Cerebellar nuclear complex (tissue), 1 donor: ENCODE results near the gene R3HDM4.
A peak's percentile ranks its signal among the peaks of the same experiment; 100 is the strongest.

Experiments used
- DNase-seq, 2 experiments: peaks; one replicate each; lab custom pipeline; 2025; lab: John Stamatoyannopoulos, UW

R3HDM4 gene

DNA sequence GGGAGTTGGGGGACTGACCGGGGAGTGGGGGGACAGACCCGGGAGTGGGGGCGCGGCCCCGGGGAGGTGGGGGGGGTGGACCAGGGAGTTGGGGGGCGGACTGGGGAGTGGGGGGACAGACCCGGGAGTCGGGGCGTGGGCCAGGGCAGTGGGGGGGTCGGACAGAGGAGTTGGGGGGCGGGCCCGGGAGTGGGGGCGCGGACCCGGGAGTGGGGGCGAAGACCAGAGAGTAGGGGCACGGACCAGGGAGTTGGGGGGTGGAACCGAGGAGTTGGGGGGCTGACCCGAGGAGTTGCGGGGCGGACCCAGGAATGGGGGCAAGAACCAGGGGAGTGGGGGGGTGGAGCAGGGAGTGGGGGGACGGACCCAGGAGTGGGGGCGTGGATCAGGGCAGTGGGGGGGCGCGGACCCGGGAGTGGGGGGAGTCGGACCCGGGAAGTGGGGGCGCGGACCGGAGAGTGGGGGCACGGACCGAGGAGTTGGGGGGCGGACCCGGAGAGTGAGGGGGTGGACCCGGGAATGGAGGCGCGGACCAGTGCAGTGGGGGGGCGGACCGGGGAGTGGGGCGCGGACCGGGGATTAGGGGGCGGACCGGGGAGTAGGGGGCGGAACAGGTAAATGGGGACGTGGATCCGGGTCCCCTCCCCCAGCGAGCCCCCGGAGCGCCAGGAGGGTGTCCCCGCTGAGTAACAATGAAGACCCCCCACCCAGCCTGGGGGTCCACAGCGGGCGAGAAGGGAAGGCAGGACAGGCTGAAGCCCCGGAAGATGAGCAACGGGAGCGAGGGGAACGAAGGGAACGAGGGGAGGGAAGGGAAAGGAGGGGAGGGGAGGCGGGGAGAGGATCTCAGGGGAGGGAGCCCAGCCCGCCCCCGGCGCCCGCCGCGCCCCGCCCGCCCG is 589 bp downstream of the R3HDM4 start:
- no peak for DNase-seq

DNA sequence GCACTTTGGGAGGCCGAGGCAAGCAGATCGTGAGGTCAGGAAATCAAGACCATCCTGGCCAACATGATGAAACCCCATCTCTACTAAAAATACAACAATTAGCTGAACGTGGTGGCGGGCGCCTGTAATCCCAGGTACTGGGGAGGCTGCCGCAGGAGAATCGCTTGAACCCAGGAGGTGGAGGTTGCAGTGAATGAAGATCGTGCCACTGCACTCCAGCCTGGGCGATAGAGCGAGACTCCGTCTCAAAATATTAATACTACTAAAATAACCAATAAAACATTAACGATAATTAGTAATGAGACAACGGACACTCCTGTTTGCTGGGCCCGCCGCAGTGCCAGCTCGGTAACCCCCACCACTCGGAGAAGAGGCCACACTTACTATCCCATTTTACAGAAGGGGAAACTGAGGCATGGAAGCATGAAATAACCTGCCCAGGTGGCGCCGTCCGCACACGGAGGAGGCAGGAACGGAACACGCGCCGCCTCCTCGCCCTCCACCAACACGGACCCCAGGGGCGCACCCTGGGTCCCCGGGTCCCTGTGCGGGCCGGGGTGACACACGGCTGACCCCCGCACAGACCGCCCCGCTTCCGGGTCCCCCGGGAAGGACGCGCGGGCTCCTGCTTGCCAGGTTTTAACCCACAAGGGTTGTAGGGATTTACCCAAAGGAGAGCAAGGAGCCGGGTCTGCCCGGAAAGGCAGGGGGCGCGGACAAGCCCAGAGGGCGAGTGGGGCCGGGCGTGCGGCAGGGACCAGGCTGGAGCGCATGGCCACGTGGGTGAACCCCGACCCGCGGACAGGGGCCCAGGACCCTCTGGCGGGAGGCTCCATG is 1.6 kb downstream of the R3HDM4 start:
- DNase-seq, result no peak

- no peak for DNase-seq
Measured at GRCh38 chr19:907183-907853, 5.7 kb downstream of the R3HDM4 start.

GRCh38 chr19:906480-906879 is 6.5 kb downstream of the R3HDM4 start:
- DNase-seq, result no peak

- no peak for DNase-seq
Measured at GRCh38 chr19:904545-904944, 8.5 kb downstream of the R3HDM4 start.

- DNase-seq, result no peak
Measured at GRCh38 chr19:903266-903797, 9.7 kb downstream of the R3HDM4 start.

DNA sequence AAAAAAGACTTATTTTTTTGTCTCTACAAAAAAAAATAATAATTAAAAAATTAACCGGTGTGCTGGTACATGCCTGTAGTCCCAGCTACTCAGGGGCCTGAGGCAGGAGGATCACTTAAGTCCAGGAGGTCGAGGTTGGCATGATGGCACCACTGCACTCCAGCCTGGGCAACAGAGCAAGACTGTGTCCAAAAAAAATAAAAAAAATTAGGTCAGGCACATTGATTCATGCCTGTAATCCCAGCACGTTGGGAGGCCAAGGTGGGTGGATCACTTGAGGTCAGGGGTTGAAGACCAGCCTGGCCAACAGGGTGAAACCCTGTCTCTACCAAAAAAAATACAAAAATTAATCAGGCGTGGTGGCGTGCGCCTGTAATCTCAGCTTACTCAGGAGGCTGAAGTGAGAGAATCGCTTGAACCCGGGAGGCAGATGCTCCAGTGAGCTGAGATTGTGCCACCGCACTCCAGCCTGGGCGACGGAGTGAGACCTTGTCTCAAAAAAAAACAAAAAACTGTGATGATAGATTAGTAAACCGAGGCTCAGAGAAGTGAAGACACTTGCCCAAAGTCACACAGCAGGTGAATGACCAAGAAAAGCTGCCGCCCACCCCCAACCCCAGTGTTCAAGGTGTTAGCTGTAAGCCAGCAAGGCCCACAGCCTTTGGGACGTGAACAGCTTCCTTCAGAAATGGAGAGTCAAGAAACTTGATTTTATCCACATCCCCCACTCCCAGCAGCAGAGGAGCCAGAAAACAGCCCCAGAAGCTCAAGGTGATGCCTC is 10.4 kb downstream of the R3HDM4 start:
- no peak for DNase-seq

DNA sequence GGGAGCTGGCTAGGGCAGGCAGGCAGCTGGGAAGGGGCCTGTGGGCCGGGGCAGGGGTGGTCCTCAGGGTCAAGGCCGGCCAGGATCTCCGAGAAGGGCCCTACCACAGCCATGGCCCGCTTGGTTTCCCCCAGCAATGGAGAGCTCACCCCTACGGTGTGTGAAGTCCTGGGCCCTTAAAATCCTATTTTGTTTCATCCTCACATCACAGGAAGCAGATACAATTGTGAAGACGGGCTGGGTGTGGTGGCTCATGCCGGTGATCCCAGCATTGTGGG is 11.0 kb downstream of the R3HDM4 start:
- no peak for DNase-seq

GRCh38 chr19:901216-902092 is 11.6 kb downstream of the R3HDM4 start:
- no peak for DNase-seq

DNA sequence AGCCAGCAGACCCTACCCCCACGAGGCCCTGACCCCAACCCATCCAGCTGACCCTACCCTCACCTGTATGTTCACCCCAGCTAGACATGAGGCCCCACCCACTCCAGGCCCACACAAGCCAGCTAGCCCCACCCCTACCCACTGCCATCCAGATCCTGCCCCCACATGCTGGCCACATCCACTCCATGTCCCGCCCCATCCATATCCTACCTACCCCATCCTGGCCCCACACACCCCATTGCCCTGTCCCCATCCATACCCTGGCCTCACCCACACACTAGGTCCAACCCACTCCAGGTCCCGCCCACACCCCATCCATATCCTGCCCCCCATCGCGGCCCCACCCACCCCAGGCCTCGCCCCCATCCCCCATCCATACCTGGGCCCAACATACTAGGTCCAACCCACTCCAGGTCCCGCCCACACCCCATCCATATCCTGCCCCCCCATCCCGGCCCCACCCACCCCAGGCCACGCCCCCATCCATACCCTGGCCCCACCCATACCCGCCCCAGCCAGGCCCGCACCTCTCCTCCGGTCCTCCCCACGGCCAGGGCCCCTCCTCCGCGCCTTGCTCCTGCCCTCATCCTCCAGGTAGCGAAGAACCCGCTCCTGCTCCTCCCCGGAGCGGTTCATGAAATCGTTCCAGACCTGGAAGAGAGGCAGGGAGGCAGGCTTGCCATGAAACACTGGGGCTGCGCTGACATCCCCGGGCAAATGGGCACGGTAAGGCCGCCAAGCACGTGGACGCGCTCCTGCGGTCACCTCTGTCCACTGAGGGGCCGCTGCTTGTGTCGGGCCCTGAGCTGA is 12.5 kb downstream of the R3HDM4 start:
- no peak for DNase-seq

DNA sequence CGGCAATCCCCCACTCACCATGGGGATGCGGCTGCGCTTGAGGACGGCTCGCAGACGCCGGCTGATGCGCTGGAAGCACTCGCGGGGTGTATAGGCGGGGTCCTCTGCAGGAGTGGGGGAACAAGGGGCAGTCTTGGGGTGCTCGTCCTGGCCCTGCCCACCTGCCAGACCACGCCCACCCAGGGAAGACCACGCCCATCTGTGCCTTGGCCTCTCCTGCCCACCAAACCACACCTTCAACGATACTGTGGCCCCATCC is 13.0 kb downstream of the R3HDM4 start:
- no peak for DNase-seq

DNA sequence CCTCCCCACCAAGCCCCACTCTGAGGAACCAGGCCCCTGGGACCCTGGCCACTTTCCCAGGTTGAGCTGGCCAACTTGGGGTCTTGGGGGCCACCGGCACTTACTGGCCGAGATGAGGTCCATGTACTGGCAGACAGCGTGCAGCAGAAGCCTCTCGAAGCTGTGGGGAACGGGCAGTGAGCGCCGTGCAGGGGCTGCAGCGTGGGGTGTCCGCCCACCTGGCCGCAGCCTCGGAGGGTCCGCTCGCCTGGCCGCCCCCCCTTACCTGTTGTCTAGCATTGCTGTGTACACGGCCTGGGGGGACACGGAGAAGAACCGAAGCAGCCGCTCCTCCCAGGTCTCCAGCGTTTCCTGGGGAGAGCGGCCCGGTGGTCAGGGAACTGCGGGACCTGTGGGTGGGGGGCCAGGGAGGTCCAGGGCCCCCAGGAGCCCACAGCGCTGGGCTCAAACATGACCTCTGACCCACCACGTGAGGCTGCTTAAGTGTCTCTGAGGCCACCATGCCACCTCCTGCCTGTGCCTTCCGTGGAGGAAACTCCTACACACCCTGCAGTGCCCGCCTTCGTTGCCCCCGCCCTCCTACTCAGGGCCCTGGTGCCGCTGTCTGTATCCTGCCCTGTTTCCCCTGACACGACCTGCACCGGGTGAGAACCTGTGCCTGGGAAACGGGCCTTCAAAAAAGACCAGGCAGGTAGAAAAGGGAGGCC is 13.5 kb downstream of the R3HDM4 start:
- no peak for DNase-seq

DNA sequence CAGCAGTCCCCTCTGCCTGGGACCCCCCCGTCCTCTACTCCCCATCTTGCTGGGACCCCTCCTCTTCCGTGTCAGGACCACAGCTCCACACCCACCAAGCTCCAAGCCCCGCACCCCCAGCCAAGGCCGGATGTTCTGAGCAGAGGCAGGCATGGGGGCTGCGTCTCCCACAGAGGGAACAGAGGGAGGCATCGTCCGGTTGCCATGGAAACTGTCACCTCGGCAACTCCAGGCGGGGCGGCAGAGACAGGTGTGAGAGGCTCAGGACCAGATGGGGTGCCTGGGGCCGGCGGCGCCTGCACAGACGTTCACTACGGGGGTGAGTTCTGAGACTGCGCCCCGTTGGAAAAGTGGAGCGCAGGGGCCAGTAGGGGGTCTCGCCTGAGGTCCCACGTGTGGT is 14.4 kb downstream of the R3HDM4 start:
- DNase-seq, result peak in 1 of 2 experiments; percentile 43

GRCh38 chr19:897442-898039 is 15.5 kb downstream of the R3HDM4 start:
- no peak for DNase-seq

- no peak for DNase-seq
Measured at GRCh38 chr19:896999-897398, 16.0 kb downstream of the R3HDM4 start.

- DNase-seq, result no peak
Measured at GRCh38 chr19:896434-896833, 16.6 kb downstream of the R3HDM4 start.

DNA sequence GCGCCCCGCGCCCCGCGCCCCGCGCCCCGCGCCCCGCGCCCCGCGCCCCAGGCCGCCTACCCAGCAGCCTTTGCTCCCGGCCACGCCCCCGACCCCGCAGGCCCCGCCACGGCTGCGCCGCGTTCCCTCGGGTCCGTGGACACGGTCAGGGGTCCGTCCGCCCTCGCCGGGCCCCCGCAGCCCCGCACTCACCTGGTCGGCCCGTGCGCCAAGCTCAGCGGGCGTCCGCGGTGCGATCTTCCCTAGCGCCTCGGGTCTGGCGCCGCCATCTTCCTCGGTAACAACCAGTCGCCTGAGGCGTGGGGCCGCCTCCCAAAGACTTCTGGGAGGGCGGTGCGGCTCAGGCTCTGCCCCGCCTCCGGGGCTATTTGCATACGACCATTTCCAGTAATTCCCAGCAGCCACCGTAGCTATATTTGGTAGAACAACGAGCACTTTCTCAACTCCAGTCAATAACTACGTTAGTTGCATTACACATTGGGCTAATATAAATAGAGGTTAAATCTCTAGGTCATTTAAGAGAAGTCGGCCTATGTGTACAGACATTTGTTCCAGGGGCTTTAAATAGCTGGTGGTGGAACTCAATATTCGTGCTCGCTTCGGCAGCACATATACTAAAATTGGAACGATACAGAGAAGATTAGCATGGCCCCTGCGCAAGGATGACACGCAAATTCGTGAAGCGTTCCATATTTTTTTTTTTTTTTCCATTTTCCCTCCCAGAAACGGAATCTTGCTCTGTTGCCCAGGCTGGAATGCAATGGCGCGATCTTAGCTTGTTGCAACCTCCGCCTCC is 19.9 kb downstream of the R3HDM4 start, which contains the start of the genes MED16 and RNU6-9:
Gene MED16 (minus strand): TSS at position 294 of the 796 bp plus-strand sequence. CDS start 2,056 bp downstream, outside the sequence.
Gene RNU6-9 (plus strand): TSS at position 591 of the 796 bp plus-strand sequence.
- DNase-seq, result peak; percentile 75 to 77
